NCI-H2196 treated with DMSO at 0.1 percent for 48 hours (cell line): ENCODE measurements around the gene VDAC1.
A peak's percentile ranks its signal among the peaks of the same experiment; 100 is the strongest.
"Not testable (repeated sequence)": the region's sequence is repeated elsewhere in the genome, so short reads cannot be mapped to it uniquely, and the experiment has no call there.

Experiments used
- DNase-seq: peaks from one replicate; lab custom pipeline; 2025; ENCODE audit not compliant: unreplicated experiment; lab: John Stamatoyannopoulos, UW

Gene VDAC1

GRCh38 chr5:133969654-133970324 is 35.0 kb downstream of the VDAC1 start:
- DNase-seq = no peak

- peak; percentile 92 for DNase-seq
Measured at GRCh38 chr5:133968204-133968980, 36.4 kb downstream of the VDAC1 start, which contains the start of gene C5orf15. Gene C5orf15, minus strand, starts transcription at chr5:133968625. Its CDS starts 41 bp downstream, at chr5:133968584.

GRCh38 chr5:133967698-133968203 is 37.0 kb downstream of the VDAC1 start:
- DNase-seq = no peak

GRCh38 chr5:133967124-133967523 is 37.7 kb downstream of the VDAC1 start:
- DNase-seq = no peak

GRCh38 chr5:133966090-133966489 is 38.7 kb downstream of the VDAC1 start:
- no peak for DNase-seq

GRCh38 chr5:133963493-133964128 is 41.2 kb downstream of the VDAC1 start:
- no peak for DNase-seq

- DNase-seq = no peak
Measured at GRCh38 chr5:133962801-133963476, 41.8 kb downstream of the VDAC1 start.

GRCh38 chr5:133962131-133962530 is 42.6 kb downstream of the VDAC1 start:
- no peak for DNase-seq

- no peak for DNase-seq
Measured at GRCh38 chr5:133959643-133960042, 45.1 kb downstream of the VDAC1 start.

- DNase-seq = no peak
Measured at GRCh38 chr5:133957591-133957990, 47.2 kb downstream of the VDAC1 start.

GRCh38 chr5:133957080-133957479 is 47.7 kb downstream of the VDAC1 start:
- DNase-seq = no peak

GRCh38 chr5:133956196-133956595 is 48.6 kb downstream of the VDAC1 start:
- not testable (repeated sequence) for DNase-seq

GRCh38 chr5:133953568-133954145 is 51.1 kb downstream of the VDAC1 start:
- DNase-seq = no peak

GRCh38 chr5:133952729-133953567 is 51.8 kb downstream of the VDAC1 start:
- no peak for DNase-seq

GRCh38 chr5:133950821-133951612 is 53.8 kb downstream of the VDAC1 start:
- no peak for DNase-seq

- DNase-seq = no peak
Measured at GRCh38 chr5:133948721-133949120, 56.1 kb downstream of the VDAC1 start.

GRCh38 chr5:133947431-133947841 is 57.3 kb downstream of the VDAC1 start:
- no peak for DNase-seq

- no peak for DNase-seq
Measured at GRCh38 chr5:133945568-133945967, 59.2 kb downstream of the VDAC1 start.
